ENCODE data around the gene KCTD13. TPM values are rescaled to one million over a fixed set of nuclear protein-coding genes. Genes with fewer than 3 reads are reported as not detected.
"Not testable (repeated sequence)": the region's sequence is repeated elsewhere in the genome, so short reads cannot be mapped to it uniquely, and the experiment has no call there.

KCTD13 gene
- total RNA-seq, 1 donor from 2014 or later, result 31.4 TPM

DNA sequence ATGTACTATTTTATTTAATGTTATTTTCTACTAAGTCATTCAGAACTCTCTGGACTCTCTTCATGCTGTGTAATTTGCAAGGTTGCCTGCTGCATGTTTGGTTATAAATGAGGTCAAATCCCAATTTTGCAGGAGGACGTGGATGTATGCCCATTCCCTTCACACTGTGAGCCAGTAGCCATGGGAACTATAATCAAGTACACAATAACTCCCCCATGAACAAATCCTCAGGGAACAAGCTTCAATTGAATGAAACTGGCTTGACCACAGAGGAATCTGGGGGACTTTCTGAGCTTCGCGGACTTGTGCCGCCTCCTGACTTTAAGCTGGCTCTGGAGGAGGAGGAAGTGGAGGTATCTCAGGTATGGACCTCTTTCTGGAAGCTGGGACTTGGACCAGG lies 14.6 kb upstream of the KCTD13 start:
- no peak for DNase-seq (ENCODE audit: low spot score, unreplicated experiment)
- Mint-ChIP-seq H3K4me3 (ENCODE audit: low read depth) (no peak overlapping the region), H3K27me3 (no peaks in the 10 kb centered on the region), H3K4me1 (ENCODE audit: low read depth) (peaks cover 16% of the 10 kb centered on the region), H3K27ac (no peak overlapping the region), H3K36me3 (ENCODE audit: insufficient read depth) (no peaks in the 10 kb centered on the region), H3K9me3 (ENCODE audit: low read depth) (no peaks in the 10 kb centered on the region)
- TF ChIP-seq CTCF (IDR thresholded peaks at IDR 0.05; ENCODE audit: unreplicated experiment), result no peak

DNA sequence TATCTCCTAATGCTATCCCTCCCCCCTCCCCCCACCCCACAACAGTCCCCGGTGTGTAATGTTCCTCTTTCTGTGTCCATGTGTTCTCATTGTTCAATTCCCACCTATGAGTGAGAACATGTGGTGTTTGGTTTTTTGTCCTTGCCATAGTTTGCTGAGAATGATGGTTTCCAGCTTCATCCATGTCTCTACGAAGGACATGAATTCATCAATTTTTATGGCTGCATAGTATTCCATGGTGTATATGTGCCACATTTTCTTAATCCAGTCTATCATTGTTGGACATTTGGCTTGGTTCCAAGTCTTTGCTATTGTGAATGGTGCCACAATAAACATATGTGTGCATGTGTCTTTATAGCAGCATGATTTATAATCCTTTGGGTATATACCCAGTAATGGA lies 5.7 kb upstream of the KCTD13 start:
- not testable (repeated sequence) for DNase-seq (ENCODE audit: low spot score, unreplicated experiment); H3K9me3 Mint-ChIP-seq (ENCODE audit: low read depth); H3K36me3 Mint-ChIP-seq (ENCODE audit: insufficient read depth); H3K27ac Mint-ChIP-seq; H3K27me3 Mint-ChIP-seq; H3K4me3 Mint-ChIP-seq (ENCODE audit: low read depth)
- peaks cover 13% of the 10 kb centered on the region for H3K4me1 Mint-ChIP-seq (ENCODE audit: low read depth)

GRCh38 chr16:29927070-29927905 lies 1.3 kb upstream of the KCTD13 start:
- no peak for TF ChIP-seq CTCF (IDR thresholded peaks at IDR 0.05; ENCODE audit: unreplicated experiment)
- no peak for DNase-seq (ENCODE audit: low spot score, unreplicated experiment)
- H3K36me3 Mint-ChIP-seq (ENCODE audit: insufficient read depth), result peaks cover 1% of the 10 kb centered on the region
- peak overlapping the region; percentile 94 for H3K4me3 Mint-ChIP-seq (ENCODE audit: low read depth)
- peaks cover 2% of the 10 kb centered on the region for H3K9me3 Mint-ChIP-seq (ENCODE audit: low read depth)
- H3K4me1 Mint-ChIP-seq (ENCODE audit: low read depth), result peaks cover 27% of the 10 kb centered on the region
- H3K27ac Mint-ChIP-seq, result peak overlapping the region; percentile 99
- no peaks in the 10 kb centered on the region for H3K27me3 Mint-ChIP-seq

- no peaks in the 10 kb centered on the region for H3K27me3 Mint-ChIP-seq
- peak overlapping the region; percentile 99 for H3K27ac Mint-ChIP-seq
- H3K36me3 Mint-ChIP-seq (ENCODE audit: insufficient read depth), result peaks cover 1% of the 10 kb centered on the region
- peaks cover 27% of the 10 kb centered on the region for H3K4me1 Mint-ChIP-seq (ENCODE audit: low read depth)
- no peaks in the 10 kb centered on the region for H3K9me3 Mint-ChIP-seq (ENCODE audit: low read depth)
- peak overlapping the region; percentile 94 for H3K4me3 Mint-ChIP-seq (ENCODE audit: low read depth)
- TF ChIP-seq CTCF (IDR thresholded peaks at IDR 0.05; ENCODE audit: unreplicated experiment), result no peak
- DNase-seq (ENCODE audit: low spot score, unreplicated experiment), result no peak
Observed at GRCh38 chr16:29926711-29927052, 656 bp upstream of the KCTD13 start.

GRCh38 chr16:29925105-29925756 lies 795 bp downstream of the KCTD13 start:
- peaks cover 27% of the 10 kb centered on the region for H3K4me1 Mint-ChIP-seq (ENCODE audit: low read depth)
- H3K36me3 Mint-ChIP-seq (ENCODE audit: insufficient read depth), result peaks cover 1% of the 10 kb centered on the region
- no peaks in the 10 kb centered on the region for H3K27me3 Mint-ChIP-seq
- DNase-seq (ENCODE audit: low spot score, unreplicated experiment), result no peak
- no peaks in the 10 kb centered on the region for H3K9me3 Mint-ChIP-seq (ENCODE audit: low read depth)
- no peak for TF ChIP-seq CTCF (IDR thresholded peaks at IDR 0.05; ENCODE audit: unreplicated experiment)
- peak overlapping the region; percentile 94 for H3K4me3 Mint-ChIP-seq (ENCODE audit: low read depth)
- H3K27ac Mint-ChIP-seq, result peak overlapping the region; percentile 94

Data from progenitor cell of endocrine pancreas (in vitro differentiated cells).